CD4-positive, alpha-beta T cell treated with Interleukin-4 for 1 hour (primary cell): Measurements from ENCODE around the gene KCNC1.

ENCODE experiments used
- DNase-seq, 2 donors: peaks; one replicate each; pipeline ENCODE4 v3.0.0-alpha.2; 2020 to 2022

KCNC1 gene

DNA sequence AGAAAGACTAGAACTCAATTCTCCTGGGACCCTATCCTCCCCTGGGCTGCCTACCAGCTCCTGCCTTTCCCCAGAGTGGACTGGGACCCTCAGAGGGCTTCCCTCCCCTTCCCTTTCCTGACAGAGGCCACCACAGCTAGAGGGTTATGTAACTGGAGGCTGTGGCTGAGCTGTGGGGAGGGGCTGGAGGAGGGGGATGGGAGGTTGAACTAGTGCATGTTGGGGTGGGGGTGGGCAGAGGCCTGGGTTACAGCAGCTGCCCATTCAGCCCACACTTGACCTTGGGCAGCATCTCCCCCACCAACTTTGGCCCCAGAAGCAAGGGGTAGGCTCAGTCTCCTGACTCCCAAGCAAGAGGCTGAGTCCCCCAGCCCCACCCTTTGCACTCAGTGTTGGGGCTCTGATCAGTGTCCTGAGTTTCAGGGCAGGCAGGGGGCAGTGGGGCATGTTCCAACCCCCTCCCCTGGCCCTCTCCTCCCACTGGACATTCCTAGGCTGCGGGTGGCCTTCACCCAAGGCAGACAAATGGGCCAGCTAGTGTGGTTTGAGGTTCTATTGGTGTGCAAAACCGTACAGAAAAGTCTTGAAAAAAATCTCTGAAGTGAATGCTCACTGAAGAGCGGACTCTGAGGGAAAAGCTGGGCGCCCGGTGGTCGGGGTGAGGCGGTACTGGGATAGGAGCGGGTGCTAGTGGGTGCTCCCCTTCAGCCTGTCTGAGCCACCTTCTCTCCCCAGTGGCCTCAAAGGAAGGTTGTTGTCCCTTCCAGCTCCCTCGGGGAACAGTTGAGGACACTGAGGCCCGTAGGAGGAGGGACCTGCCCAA is 3.8 kb downstream of the KCNC1 start:
- no peak for DNase-seq

GRCh38 chr11:17739945-17740338 is 5.4 kb downstream of the KCNC1 start:
- DNase-seq: no peak

DNA sequence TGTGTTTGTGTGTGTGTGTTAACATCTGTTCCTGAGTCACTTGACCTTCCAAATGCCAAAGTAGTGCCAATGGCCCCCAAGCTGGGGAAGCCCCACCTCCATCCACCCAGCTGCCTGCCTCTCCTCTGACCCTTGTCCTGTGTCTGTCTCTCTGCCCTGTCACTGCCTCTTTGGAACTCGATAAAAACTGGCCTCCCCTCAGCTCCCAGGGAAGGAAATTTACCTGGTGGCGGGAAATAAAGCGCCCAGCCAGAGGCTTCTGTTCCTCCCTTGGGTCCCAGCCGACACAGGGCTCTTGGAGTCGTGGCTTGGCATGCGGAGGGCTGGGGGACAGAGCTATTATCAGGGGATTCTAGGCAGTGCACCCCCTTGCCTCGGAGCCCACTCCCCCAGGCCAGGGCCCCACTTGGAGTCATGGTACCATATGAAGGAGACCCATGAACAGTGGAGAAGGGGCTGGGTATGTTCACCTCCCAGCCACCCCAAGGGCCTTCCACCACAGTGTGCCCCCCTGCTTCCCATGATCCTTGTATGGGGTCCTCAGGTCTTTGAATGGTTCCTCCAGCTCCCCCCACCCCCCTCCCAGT is 6.2 kb downstream of the KCNC1 start:
- DNase-seq: no peak

GRCh38 chr11:17741487-17741886 is 6.9 kb downstream of the KCNC1 start:
- DNase-seq: no peak

- DNase-seq: no peak
Observed at GRCh38 chr11:17742019-17742418, 7.4 kb downstream of the KCNC1 start.

DNA sequence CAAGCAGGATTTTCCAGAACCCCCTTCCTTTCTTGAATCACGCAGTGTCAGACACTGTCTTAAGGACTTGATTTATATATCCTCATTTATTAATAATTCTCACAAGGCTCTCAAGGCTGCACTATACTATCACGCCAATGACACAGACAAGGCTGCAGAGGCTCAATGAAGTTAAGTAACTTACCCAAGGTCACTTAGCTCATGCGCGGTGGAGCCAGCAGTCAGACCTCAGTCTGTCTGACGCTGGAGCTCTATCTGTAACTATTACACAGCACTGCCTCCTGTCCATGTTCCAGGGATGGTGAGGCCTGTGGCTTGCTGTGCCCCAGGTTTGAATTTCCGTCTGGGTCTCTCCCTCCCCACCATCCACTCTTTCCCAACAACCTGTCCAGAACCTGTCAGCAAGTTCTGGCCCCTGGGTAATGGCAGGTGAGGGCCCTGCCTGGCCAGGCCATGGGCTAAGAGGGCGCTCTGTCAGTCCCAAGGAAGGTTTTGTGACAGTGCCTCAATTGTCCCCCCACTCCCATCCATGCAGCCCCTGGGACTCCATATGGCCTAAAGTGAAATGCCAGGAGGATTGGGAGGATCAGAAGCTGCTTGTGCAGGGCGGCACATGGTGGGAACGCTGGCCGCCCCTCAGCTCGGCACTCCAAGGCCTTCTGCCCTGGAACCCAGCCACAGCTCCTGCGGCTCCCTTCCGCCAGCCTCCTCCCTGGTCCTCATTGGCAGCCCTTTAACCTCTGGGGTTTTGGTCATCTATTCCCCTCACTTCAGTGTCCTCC is 8.6 kb downstream of the KCNC1 start:
- no peak for DNase-seq

- DNase-seq: no peak
Observed at GRCh38 chr11:17743808-17744119, 9.2 kb downstream of the KCNC1 start.

DNA sequence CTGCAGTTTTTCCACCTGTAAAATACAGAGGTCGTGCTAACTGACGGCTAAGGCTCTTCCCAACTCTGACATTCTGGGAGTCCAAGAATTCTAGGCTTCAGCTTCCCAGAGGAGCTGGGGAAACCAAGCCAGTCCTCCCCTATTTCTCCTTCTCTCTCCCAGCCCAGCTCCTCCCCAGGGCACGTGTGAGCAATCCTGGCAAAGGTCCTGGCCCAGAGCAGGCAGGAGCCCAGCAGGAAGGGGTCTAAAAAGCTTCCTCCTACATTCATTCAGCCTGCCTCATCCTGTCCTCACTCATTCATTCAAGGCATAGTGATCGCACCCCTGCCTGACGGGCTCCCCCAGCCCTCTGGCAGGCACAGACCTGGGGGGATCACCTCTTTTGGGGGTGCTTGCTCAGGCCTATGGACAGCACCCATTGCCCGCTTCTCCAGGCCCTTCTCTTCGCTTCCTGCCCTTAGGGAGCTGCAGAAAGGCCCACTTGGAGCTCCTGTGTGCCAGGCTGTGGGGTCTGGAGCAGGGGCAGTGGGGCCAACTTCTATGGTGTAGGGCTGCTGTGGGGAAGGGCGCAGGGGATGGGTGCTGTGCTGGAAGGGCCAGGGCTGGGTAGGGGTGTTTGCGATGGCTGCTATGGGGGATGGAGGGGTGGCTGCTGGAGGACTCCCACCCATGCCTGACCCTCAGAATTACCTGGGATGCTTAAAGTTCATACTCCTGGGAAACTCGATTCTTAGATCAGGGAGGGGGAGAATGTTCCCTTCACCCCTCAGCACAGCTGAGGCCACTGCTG is 9.8 kb downstream of the KCNC1 start:
- DNase-seq: no peak

DNA sequence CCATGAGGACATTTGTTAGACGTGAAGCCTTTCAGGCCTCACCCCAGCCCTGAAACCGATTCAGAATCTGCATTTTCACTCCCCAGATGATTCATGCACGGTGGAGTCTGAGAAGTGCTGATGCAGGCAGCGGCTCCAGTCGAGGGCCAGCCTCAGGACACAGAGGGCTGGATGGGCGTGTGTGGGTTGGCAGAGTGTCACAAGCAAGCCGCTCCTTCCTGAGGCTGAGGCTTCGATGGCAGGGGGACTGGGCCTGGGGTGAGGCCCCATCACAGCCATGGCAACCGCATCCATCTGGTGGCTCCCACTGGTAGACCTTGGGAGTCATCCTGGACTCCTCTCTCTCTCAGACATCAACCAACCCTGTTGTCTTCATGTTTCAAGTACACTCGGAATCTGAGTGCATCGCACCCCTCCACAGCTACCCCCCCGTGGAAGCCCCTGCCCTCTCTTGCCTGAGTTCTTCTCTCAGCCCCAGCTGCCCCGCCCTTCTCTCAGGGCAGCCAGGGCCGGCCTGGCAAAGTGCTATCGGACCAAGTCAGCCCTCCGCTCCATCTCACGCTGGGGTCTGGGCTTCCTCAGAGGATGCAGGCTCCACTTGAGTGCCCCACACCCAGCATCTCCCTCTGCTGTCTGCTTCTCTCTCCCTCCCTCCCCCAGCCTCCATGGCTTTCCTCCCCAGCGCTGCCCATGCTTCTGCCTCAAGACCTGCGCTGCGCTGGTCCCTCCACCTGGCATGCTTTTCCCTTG is 10.6 kb downstream of the KCNC1 start:
- no peak for DNase-seq

DNA sequence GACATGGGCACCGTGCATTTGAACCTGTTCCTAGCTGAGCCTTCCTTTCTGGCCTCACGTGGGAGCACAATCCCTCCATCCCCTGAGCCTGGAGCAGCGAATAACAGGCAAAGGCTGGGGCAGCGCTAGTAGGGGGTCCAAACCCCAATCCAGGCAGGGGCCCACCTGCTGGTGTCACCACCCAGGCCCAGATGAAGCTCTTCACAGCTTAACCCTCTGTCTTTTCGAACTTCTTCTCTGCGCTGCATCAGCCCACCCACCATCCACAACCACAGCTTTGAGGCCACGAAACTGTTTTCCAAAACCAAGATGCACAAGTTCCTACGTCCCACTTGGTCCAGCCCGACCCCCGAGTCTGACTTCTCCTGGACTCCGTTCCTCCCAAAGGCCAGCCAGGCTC is 11.5 kb downstream of the KCNC1 start:
- DNase-seq: no peak

GRCh38 chr11:17747131-17747955 is 12.8 kb downstream of the KCNC1 start:
- no peak for DNase-seq

DNA sequence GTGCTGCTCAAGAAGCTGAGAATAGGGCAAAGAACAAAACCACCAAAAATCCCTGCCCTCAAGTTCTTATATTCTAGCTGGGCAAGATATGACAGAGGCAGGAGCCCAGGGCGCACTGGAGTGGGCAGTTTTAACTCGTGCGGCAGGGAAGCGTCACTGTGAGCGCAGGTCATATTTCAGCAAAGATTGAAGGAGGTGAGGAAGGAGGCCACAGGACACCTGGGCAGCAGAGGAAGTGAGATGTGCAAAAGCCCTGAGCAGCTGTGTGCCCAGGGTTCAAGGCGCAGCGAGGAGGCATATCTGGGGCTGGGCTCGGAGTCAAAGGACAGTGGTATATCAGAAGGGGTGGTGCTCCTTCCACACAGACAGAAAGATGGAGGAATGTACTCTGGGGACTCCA is 13.5 kb downstream of the KCNC1 start:
- DNase-seq: no peak

DNA sequence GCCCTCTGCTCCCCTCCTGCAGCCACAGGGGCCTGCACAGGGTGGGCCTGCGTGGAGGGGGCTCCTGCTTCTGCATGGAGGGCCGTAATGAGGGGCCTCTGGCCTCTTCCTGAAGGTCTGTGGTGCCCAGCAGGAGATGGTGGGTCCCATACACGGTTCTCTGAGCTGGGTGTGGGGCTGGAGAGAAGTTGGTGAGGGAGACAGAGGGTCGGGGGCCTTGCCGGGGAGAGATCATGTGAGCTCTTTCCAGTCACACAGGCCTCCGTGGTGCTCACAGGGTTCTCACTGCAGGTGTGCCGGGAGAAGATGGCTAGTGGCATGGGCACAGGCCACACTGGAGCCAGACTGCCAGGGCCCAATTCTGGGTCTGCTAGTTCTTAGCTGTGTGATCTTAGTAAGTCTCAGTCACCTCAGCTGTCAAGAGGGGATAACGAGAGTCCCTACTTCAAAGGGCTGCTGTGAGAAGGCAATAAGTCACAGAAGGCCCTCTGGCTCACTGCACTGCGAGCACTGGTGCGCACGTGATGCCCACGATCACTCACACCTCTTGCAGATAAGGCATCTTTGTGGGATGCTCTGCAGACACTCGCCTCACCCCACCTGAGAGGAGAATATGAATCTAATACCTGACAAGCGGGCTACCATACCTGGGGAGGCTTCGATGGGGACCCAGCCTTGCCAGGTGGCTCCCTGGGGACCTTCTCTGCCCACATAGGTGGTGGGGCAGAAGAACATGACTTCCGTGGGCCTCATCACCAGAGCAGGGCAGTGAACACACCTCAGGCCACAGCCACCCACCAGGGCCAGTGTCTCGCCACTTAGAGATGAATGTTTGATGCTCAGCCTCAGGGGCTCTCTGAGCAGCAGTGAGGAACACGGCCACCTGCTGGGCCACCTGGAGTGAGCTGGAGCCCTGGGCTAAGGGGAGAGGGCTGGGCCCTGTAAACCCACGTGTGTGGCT is 14.5 kb downstream of the KCNC1 start:
- DNase-seq: no peak

DNA sequence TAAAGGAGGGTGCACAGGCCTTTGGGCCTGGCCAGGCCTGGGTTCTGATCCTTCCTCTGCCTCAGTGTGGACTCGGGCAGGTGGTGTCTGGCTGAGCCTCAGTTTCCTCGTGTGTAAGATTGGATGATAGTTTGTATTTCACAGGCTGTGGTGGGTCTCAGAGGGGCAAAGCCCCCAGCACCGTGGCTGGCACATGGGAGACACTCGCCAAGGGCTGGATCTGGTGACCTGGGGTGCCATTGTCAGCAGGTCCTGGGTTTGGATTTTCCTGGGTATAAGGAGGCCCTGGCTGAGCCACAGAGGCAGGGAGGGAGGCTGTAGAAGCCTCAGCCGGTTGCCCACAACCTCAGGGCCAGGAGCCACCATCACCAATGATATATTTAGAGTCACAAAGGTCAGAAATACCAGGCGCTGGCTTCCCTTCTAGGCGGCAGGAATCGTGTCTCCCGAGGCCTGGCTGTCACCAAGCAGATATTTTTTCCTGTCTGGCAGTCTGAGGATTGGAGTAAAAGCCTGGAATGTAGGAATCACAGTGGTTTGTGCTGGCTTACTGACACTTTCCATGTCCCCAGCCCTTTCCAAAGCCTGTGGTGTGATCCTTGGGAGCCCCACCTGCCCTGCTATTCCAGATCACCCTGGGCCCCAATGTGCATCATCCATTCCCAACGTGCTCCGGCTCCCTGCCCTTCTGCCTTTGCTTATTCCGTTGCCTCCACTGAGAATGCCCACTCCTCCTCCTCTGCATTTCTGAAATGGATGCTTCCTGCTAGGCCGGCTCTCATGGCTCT is 15.6 kb downstream of the KCNC1 start:
- DNase-seq: no peak

DNA sequence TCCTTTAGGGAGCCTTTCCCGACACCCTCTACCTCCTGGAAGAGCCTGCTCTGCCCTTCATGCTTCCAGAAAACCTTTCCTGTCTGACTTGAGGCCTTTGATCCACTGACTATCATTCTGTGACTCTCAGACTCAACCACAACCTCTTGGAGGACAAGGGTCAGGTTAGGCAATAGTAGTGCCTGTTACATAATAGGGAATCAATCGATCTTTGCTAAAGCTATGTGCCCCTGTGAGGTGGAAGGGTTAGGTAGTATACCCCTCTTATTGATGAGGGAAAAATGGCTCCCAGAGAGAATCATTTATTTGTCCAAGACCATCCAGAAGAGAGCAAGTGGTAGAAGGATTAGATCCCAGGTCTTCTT is 16.2 kb downstream of the KCNC1 start:
- no peak for DNase-seq

DNA sequence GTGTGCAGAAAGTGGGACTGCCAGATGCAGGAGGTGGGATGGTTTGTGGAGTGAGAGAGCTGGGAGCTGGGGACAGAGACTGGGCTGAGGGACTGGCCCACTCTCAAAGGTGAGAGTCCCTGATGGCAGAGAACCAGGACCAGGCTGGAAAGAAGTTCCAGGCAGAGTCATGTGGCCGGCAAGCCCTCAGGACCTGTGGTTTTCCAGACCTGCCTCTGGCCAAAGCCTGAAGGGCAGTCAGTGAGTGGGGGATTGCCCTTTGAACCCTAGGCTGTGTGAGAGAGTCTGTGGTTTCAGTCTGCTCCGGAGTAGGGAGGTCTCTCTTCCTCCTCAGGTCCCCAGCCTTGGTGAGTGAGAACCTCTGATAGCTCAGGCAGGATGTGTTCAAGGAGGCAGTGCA is 17.0 kb downstream of the KCNC1 start:
- DNase-seq: no peak

GRCh38 chr11:17752144-17752543 is 17.6 kb downstream of the KCNC1 start:
- DNase-seq: no peak

DNA sequence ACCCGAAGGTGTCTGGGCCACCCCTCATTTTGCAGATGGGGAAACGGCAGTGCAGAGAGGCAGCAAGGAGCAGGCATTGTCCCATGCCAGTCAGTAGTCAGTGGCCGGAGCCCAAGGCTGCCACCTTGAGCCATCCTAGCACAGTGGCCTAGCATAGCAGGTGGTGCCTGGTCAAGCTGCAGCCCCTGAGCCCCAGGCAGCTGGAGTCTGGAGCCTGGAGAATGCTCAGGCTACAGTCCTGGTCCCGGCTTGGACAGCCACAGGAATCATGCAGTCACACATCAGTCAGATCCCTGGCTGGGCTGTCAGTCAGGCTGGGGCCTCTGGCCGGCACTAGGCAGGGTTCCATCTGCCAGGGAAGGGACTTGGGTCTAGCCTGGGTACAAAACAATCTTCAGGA is 18.6 kb downstream of the KCNC1 start:
- no peak for DNase-seq

- no peak for DNase-seq
Observed at GRCh38 chr11:17753641-17754040, 19.1 kb downstream of the KCNC1 start.

DNA sequence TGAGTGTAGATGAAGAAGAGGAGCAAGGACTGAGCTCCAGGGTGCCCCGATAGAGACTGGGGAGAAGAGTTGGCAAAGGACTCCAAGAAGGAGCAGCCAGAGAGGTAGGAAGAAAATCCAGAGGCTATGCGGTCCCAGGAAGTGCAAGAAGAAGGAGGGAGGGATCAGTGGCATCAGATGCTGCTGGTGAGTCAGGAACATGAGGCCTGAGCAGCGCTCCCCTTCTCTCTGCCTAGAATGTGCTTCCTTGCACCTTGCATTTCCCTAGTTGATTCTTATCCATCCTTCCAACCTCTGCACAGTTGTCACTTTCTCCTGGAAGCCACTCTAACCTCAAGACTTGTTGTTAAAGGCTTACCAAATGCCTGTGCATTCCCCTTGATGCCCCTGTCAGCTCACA is 21.3 kb downstream of the KCNC1 start:
- no peak for DNase-seq
